Measurements from ENCODE around the gene THAP4. TPM values are rescaled to one million over a fixed set of nuclear protein-coding genes. Genes with fewer than 3 reads are reported as not detected.

The THAP4 gene
- total RNA-seq, 2 experiments from 2014 or later = 45.1 to 48.9 TPM

GRCh38 chr2:241541564-241542277 is 95.2 kb downstream of the THAP4 start:
- peaks cover 3% of the 10 kb centered on the region for H3K4me1 Mint-ChIP-seq (ENCODE audit: low read depth)
- CTCF ChIA-PET = no interaction called here
- intact Hi-C loops (cut with micrococcal nuclease) = no loop called here

GRCh38 chr2:241540771-241541561 is 96.0 kb downstream of the THAP4 start:
- Mint-ChIP-seq H3K4me3 (no peak overlapping the region), H3K36me3 (ENCODE audit: low read depth) (no peaks in the 10 kb centered on the region), H3K9me3 (no peaks in the 10 kb centered on the region), H3K4me1 (ENCODE audit: low read depth) (peaks cover 3% of the 10 kb centered on the region), H3K27ac (no peak overlapping the region), H3K27me3 (peaks cover 27% of the 10 kb centered on the region)
- CTCF ChIA-PET = no interaction called here
- POLR2A ChIA-PET = no interaction called here
- peak; percentile 74 for DNase-seq
- intact Hi-C loops (cut with micrococcal nuclease) = no loop called here
- peak; percentile 93 for ATAC-seq
- no peak for TF ChIP-seq CTCF (IDR thresholded peaks at IDR 0.05)

More at GRCh38 chr2:241541564-241542277, 95.2 kb downstream of the THAP4 start:
- TF ChIP-seq CTCF (IDR thresholded peaks at IDR 0.05) = no peak
- ATAC-seq (no peak), DNase-seq (no peak)
- POLR2A ChIA-PET = no interaction called here
- Mint-ChIP-seq H3K36me3 (ENCODE audit: low read depth) (no peaks in the 10 kb centered on the region), H3K27me3 (peaks cover 23% of the 10 kb centered on the region), H3K9me3 (no peaks in the 10 kb centered on the region), H3K4me3 (no peak overlapping the region), H3K27ac (no peak overlapping the region)

- peaks cover 3% of the 10 kb centered on the region for H3K4me1 Mint-ChIP-seq (ENCODE audit: low read depth)
- intact Hi-C loops (cut with micrococcal nuclease) = no loop called here
- H3K27me3 Mint-ChIP-seq = peaks cover 27% of the 10 kb centered on the region
- CTCF ChIA-PET = no interaction called here
- TF ChIP-seq CTCF (IDR thresholded peaks at IDR 0.05) = no peak
- H3K9me3 Mint-ChIP-seq = no peaks in the 10 kb centered on the region
- ATAC-seq (no peak), DNase-seq (no peak)
- POLR2A ChIA-PET = no interaction called here
- no peak overlapping the region for H3K27ac Mint-ChIP-seq
- H3K4me3 Mint-ChIP-seq = no peak overlapping the region
- H3K36me3 Mint-ChIP-seq (ENCODE audit: low read depth) = no peaks in the 10 kb centered on the region
Measured at GRCh38 chr2:241540401-241540770, 96.6 kb downstream of the THAP4 start.

GRCh38 chr2:241539616-241540374 is 97.2 kb downstream of the THAP4 start:
- Mint-ChIP-seq H3K27ac (no peak overlapping the region), H3K4me3 (no peak overlapping the region), H3K36me3 (ENCODE audit: low read depth) (no peaks in the 10 kb centered on the region), H3K27me3 (peaks cover 27% of the 10 kb centered on the region), H3K4me1 (ENCODE audit: low read depth) (peaks cover 3% of the 10 kb centered on the region), H3K9me3 (no peaks in the 10 kb centered on the region)
- intact Hi-C loops (cut with micrococcal nuclease) = no loop called here
- ATAC-seq (no peak), DNase-seq (no peak)
- no peak for TF ChIP-seq CTCF (IDR thresholded peaks at IDR 0.05)
- ChIA-PET POLR2A (no interaction called here), CTCF (no interaction called here)
